IMR-90 (cell line): ENCODE data around the gene RSL1D1. TPM values are rescaled to one million over a fixed set of nuclear protein-coding genes. Genes with fewer than 3 reads are reported as not detected.
A peak's percentile ranks its signal among the peaks of the same experiment; 100 is the strongest.

Source experiments
- ATAC-seq: fragments of 200-7000 bp; cut with Tn5 transposase; 2 replicates; pipeline ENCODE4 v1.9.1; 2020; ENCODE audit warnings: low read depth, mild to moderate bottlenecking, moderate library complexity
- BruUV-seq: library from RNA; stranded (reverse); fragments of 400-500 nt; replicated peaks from 2 replicates; lab custom pipeline; 2021; lab: Mats Ljungman, UMichigan
- CTCF ChIA-PET: fragments of 300-600 bp; formaldehyde crosslinking; extraction: SDS; loops from one replicate; lab custom pipeline; 2021; ENCODE audit warnings: antibody characterized with exemption; lab: Yijun Ruan, JAX
- POLR2A ChIA-PET: fragments of 300-600 bp; sonication (Branson Sonifier 250); formaldehyde crosslinking; loops from one replicate; lab custom pipeline; 2022; ENCODE audit warnings: antibody characterized with exemption; ENCODE audit not compliant: unreplicated experiment; lab: Charles Lee
- DNase-seq: peaks from one replicate; pipeline ENCODE4 v3.0.0; 2013
- H2AFZ ChIP-seq: replicated peaks from 2 replicates; pipeline ENCODE3; 2013; ENCODE audit warnings: low read length, mild to moderate bottlenecking; ENCODE audit not compliant: poor library complexity
- H2AK5ac ChIP-seq: 2 replicates; pipeline ENCODE4 v1.6.1; 2013; ENCODE audit warnings: low read depth, low read length, inconsistent platforms
- H2AK9ac ChIP-seq: replicated peaks from 2 replicates; pipeline ENCODE3; 2013; ENCODE audit warnings: mild to moderate bottlenecking, low read depth, low read length, moderate library complexity; ENCODE audit not compliant: poor library complexity
- H2BK120ac ChIP-seq: 2 replicates; pipeline ENCODE4 v1.6.1; 2013; ENCODE audit warnings: low read depth, low read length, inconsistent platforms
- H2BK15ac ChIP-seq: 3 replicates; pipeline ENCODE4 v1.6.1; 2013; ENCODE audit warnings: low read depth, low read length, inconsistent platforms
- H2BK20ac ChIP-seq: 2 replicates; pipeline ENCODE4 v1.6.1; 2013; ENCODE audit warnings: low read depth, mild to moderate bottlenecking, inconsistent platforms, low read length, moderate library complexity
- H2BK5ac ChIP-seq: 2 replicates; pipeline ENCODE4 v1.6.1; 2013; ENCODE audit warnings: mild to moderate bottlenecking, low read depth, low read length, inconsistent platforms; ENCODE audit not compliant: poor library complexity, severe bottlenecking
- H3K14ac ChIP-seq: replicated peaks from 2 replicates; pipeline ENCODE4 v1.6.1; 2013; ENCODE audit warnings: low read depth, low read length, inconsistent platforms
- H3K18ac ChIP-seq: 2 replicates; pipeline ENCODE4 v1.6.1; 2013; ENCODE audit warnings: low read depth, low read length, control low read depth
- H3K23ac ChIP-seq: 2 replicates; pipeline ENCODE4 v1.6.1; 2013; ENCODE audit warnings: low read depth, low read length, inconsistent platforms
- H3K27ac ChIP-seq: 2 replicates; pipeline ENCODE4 v1.5.1; 2013; ENCODE audit warnings: mild to moderate bottlenecking, control low read depth, low read length; ENCODE audit not compliant: insufficient read depth
- H3K27me3 ChIP-seq: 2 replicates; pipeline ENCODE4 v1.6.1; 2013; ENCODE audit warnings: low read length; ENCODE audit not compliant: control insufficient read depth, insufficient read depth
- H3K36me3 ChIP-seq: 2 replicates; pipeline ENCODE4 v1.6.1; 2013; ENCODE audit warnings: low read length, mixed read lengths; ENCODE audit not compliant: control insufficient read depth, insufficient read depth
- H3K4ac ChIP-seq: 2 replicates; pipeline ENCODE4 v1.6.1; 2013; ENCODE audit warnings: low read depth, low read length, inconsistent platforms
- H3K4me1 ChIP-seq: 2 replicates; pipeline ENCODE4 v1.6.1; 2013; ENCODE audit warnings: low read length, mixed read lengths; ENCODE audit not compliant: control insufficient read depth, insufficient read depth
- H3K4me2 ChIP-seq: 2 replicates; pipeline ENCODE4 v1.6.1; 2013; ENCODE audit warnings: low read depth, mild to moderate bottlenecking, control low read depth, low read length, moderate library complexity
- H3K4me3 ChIP-seq: 2 replicates; pipeline ENCODE4 v1.5.1; 2013; ENCODE audit warnings: low read depth, mild to moderate bottlenecking, control low read depth, low read length, moderate library complexity; ENCODE audit not compliant: insufficient read depth
- H3K56ac ChIP-seq: 2 replicates; pipeline ENCODE4 v1.6.1; 2013; ENCODE audit warnings: low read length, inconsistent platforms; ENCODE audit not compliant: insufficient read depth; ENCODE audit errors: extremely low read depth
- H3K79me1 ChIP-seq, 2 experiments: 2 replicates each; pipeline ENCODE4 v1.6.1; 2013; ENCODE audit warnings: low read length in 2 of 2, inconsistent platforms in 1 of 2, low read depth in 1 of 2
- H3K9ac ChIP-seq: 2 replicates; pipeline ENCODE4 v1.6.1; 2013; ENCODE audit warnings: low read depth, low read length, control low read depth
- H3K9me1 ChIP-seq: 2 replicates; pipeline ENCODE4 v1.6.1; 2013; ENCODE audit warnings: low read length, inconsistent platforms; ENCODE audit not compliant: insufficient read depth
- H3K9me3 ChIP-seq: 2 replicates; pipeline ENCODE4 v1.6.1; 2013; ENCODE audit warnings: low read length; ENCODE audit not compliant: control insufficient read depth, insufficient read depth
- H4K20me1 ChIP-seq: 2 replicates; pipeline ENCODE4 v1.6.1; 2013; ENCODE audit warnings: low read length, inconsistent platforms; ENCODE audit not compliant: insufficient read depth
- H4K5ac ChIP-seq: 2 replicates; pipeline ENCODE4 v1.6.1; 2013; ENCODE audit warnings: mild to moderate bottlenecking, low read depth, low read length, control low read depth
- H4K8ac ChIP-seq, 2 experiments: 2 replicates each; pipeline ENCODE4 v1.6.1; 2013; ENCODE audit warnings: low read depth in 2 of 2, low read length in 2 of 2, control low read depth in 1 of 2, inconsistent platforms in 1 of 2
- H4K91ac ChIP-seq: 2 replicates; pipeline ENCODE4 v1.6.1; 2013; ENCODE audit warnings: low read depth, low read length, inconsistent platforms; ENCODE audit not compliant: insufficient read depth
- BHLHE40 ChIP-seq: fragments of 150-350 bp; IDR thresholded peaks from 2 replicates; pipeline ENCODE4 v1.6.1; 2016; ENCODE audit warnings: mild to moderate bottlenecking, low read depth, low read length
- CEBPB ChIP-seq: IDR thresholded peaks from 2 replicates; pipeline ENCODE4 v1.6.1; 2012; ENCODE audit warnings: low read depth, low read length, improper control_type of control experiment
- CHD1 ChIP-seq: IDR thresholded peaks from 2 replicates; pipeline ENCODE4 v1.6.1; 2012; ENCODE audit warnings: low read depth, low read length, improper control_type of control experiment
- CTCF ChIP-seq: conservative IDR thresholded peaks from 2 replicates; pipeline ENCODE4 v1.5.1; 2012; ENCODE audit warnings: mild to moderate bottlenecking, low read depth, low read length, improper control_type of control experiment
- FOS ChIP-seq: fragments of 150-350 bp; IDR thresholded peaks from 2 replicates; pipeline ENCODE4 v1.6.1; 2016; ENCODE audit warnings: low read depth, low read length
- MAFK ChIP-seq: IDR thresholded peaks from 2 replicates; pipeline ENCODE4 v1.6.1; 2012; ENCODE audit warnings: low read depth, low read length, improper control_type of control experiment
- MAZ ChIP-seq: IDR thresholded peaks from 2 replicates; pipeline ENCODE4 v1.6.1; 2012; ENCODE audit warnings: low read depth, mild to moderate bottlenecking, low read length, improper control_type of control experiment, moderate library complexity, borderline replicate concordance
- MXI1 ChIP-seq: IDR thresholded peaks from 2 replicates; pipeline ENCODE4 v1.6.1; 2012; ENCODE audit warnings: low read depth, mild to moderate bottlenecking, low read length, moderate library complexity, borderline replicate concordance
- NFE2L2 ChIP-seq: fragments of 150-350 bp; IDR thresholded peaks from 2 replicates; pipeline ENCODE4 v1.6.1; 2016; ENCODE audit warnings: low read depth, mild to moderate bottlenecking, low read length
- POLR2A ChIP-seq: IDR thresholded peaks from 2 replicates; pipeline ENCODE4 v1.6.1; 2012; ENCODE audit warnings: mild to moderate bottlenecking, low read depth, low read length
- RAD21 ChIP-seq: IDR thresholded peaks from 2 replicates; pipeline ENCODE4 v1.6.1; 2012; ENCODE audit warnings: low read length, improper control_type of control experiment
- RCOR1 ChIP-seq: IDR thresholded peaks from 2 replicates; pipeline ENCODE4 v1.6.1; 2012; ENCODE audit warnings: mild to moderate bottlenecking, low read length, improper control_type of control experiment; ENCODE audit not compliant: insufficient replicate concordance
- RFX5 ChIP-seq: IDR thresholded peaks from 2 replicates; pipeline ENCODE4 v1.8.0; 2012; ENCODE audit warnings: low read depth, mild to moderate bottlenecking, low read length, moderate library complexity
- USF2 ChIP-seq: fragments of 150-350 bp; IDR thresholded peaks from 2 replicates; pipeline ENCODE4 v1.6.1; 2017; ENCODE audit warnings: mild to moderate bottlenecking, antibody characterized with exemption, low read length, low read depth
- dilution Hi-C: fragments of 300-500 bp; cut with HindIII; formaldehyde crosslinking; loops from one replicate; pipeline ENCODE4 v1.14.3; 2018; ENCODE audit warnings: low sequenced_read_pairs; ENCODE audit not compliant: unreplicated experiment
- in situ Hi-C: fragments of 300-500 bp; cut with MboI; formaldehyde crosslinking; loops from 3 replicates; pipeline ENCODE4 v1.14.3; 2019; ENCODE audit warnings: low sequenced_read_pairs, inconsistent platforms, mixed read lengths
- intact Hi-C: fragments of 100-400 bp; cut with micrococcal nuclease; formaldehyde crosslinking; loops from 2 replicates; pipeline ENCODE4 v1.10.0; 2022
- polyA plus RNA-seq, 3 experiments: library from polyadenylated mRNA; depleted of rRNA; stranded (reverse); fragments of >200 nt; gene quantifications; 2 replicates each; pipeline ENCODE4 v1.2.3, GENCODE V29; 2012; ENCODE audit warnings: low replicate concordance in 1 of 3
- total RNA-seq: library from RNA; depleted of rRNA; stranded (reverse); fragments of >200 nt; gene quantifications from 2 replicates; pipeline ENCODE4 v1.2.3, GENCODE V29; 2012
- TF ChIP-seq, protein P1 (sequence below): fragments of 150-350 bp; IDR thresholded peaks from 2 replicates; pipeline ENCODE4 v1.6.1; 2016; ENCODE audit warnings: low read depth, mild to moderate bottlenecking, low read length, moderate library complexity, borderline replicate concordance

Gene RSL1D1
- total and polyA plus RNA-seq, 2 of the 4 experiments (the other 2 are of a cell fraction): 63.8 to 77.4 TPM

- Histone ChIP-seq H3K56ac (peak overlapping the region; percentile 88; the same call in 1 of the 2 replicates), H3K4me2 (peak overlapping the region; percentile 84), H2BK120ac (peak overlapping the region; percentile 96), H3K4ac (peak overlapping the region; percentile 83), H3K79me1 (peaks cover 15 to 71% of the 10 kb centered on the region in 2 experiments), H3K27ac (peak overlapping the region; percentile 61), H3K14ac (peak overlapping the region; percentile 53), H3K18ac (peak overlapping the region; percentile 42), H4K20me1 (peaks cover 22% of the 10 kb centered on the region), H3K23ac (peak overlapping the region; percentile 97; the same call in 1 of the 2 replicates), H3K9me1 (peaks cover 11% of the 10 kb centered on the region), H3K9ac (peak overlapping the region; percentile 19; the same call in 1 of the 2 replicates), H4K5ac (peak overlapping the region; percentile 1; the same call in 1 of the 2 replicates), H3K36me3 (0 out of 2 replicates have a peak, but pooled peaks cover 1% of the 10 kb centered on the region), H4K8ac (peak overlapping the region in 1 of 2 experiments; percentile 95; a peak in 2 of 4 replicates), H2BK20ac (peak overlapping the region; percentile 67; the same call in 1 of the 2 replicates), H2AFZ (no peak overlapping the region), H2BK5ac (peak overlapping the region; percentile 99), H3K4me1 (peaks cover 27% of the 10 kb centered on the region), H2AK9ac (no peak overlapping the region), H2AK5ac (peak overlapping the region; percentile 36; the same call in 1 of the 2 replicates), H3K9me3 (no peaks in the 10 kb centered on the region), H2BK15ac (peak overlapping the region; percentile 24; the same call in 1 of the 3 replicates), H4K91ac (peak overlapping the region; percentile 92; the same call in 1 of the 2 replicates), H3K4me3 (no peak overlapping the region), H3K27me3 (no peaks in the 10 kb centered on the region)
- in situ Hi-C loops: no loop called here
- dilution Hi-C loops: no loop called here
- ChIA-PET CTCF (no interaction called here), POLR2A (no interaction called here)
- TF ChIP-seq, protein P1, sequence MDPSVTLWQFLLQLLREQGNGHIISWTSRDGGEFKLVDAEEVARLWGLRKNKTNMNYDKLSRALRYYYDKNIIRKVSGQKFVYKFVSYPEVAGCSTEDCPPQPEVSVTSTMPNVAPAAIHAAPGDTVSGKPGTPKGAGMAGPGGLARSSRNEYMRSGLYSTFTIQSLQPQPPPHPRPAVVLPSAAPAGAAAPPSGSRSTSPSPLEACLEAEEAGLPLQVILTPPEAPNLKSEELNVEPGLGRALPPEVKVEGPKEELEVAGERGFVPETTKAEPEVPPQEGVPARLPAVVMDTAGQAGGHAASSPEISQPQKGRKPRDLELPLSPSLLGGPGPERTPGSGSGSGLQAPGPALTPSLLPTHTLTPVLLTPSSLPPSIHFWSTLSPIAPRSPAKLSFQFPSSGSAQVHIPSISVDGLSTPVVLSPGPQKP: no peak
- TF ChIP-seq NFE2L2: no peak
- TF ChIP-seq RFX5: no peak
- no peak for TF ChIP-seq FOS
- no peak for TF ChIP-seq CTCF
- no peak for TF ChIP-seq RCOR1
- no peak for TF ChIP-seq CEBPB
- TF ChIP-seq MAFK: no peak
- no peak for TF ChIP-seq POLR2A
- no peak for TF ChIP-seq MAZ
- TF ChIP-seq USF2: no peak
- TF ChIP-seq RAD21: no peak
- TF ChIP-seq CHD1: no peak
- no peak for TF ChIP-seq BHLHE40
- TF ChIP-seq MXI1: no peak
- DNase-seq (no peak), ATAC-seq (peak; percentile 31)
- BruUV-seq: no TSS peak
- intact Hi-C loops: no loop called here
Measured at GRCh38 chr16:11784038-11784369, 67.3 kb downstream of the RSL1D1 start.
